GM19463 (cell line): ENCODE data around the gene PDE4B.

Source experiments
- ATAC-seq: cut with Tn5 transposase; IDR thresholded peaks from one replicate; pipeline ENCODE4 v1.9.1; 2021; ENCODE audit warnings: mild to moderate bottlenecking, moderate library complexity; ENCODE audit not compliant: unreplicated experiment

The PDE4B gene

GRCh38 chr1:66172272-66172671, 379.6 kb downstream of the PDE4B start:
- no peak for ATAC-seq

- ATAC-seq, result no peak
These were observed 382.4 kb downstream of the PDE4B start for GRCh38 chr1:66175098-66175497.

GRCh38 chr1:66175581-66175980, 382.9 kb downstream of the PDE4B start:
- ATAC-seq, result no peak

- ATAC-seq, result no peak
These were observed 383.5 kb downstream of the PDE4B start for GRCh38 chr1:66176012-66176715.

- ATAC-seq, result no peak
These were observed 384.1 kb downstream of the PDE4B start for GRCh38 chr1:66176832-66177231.

- ATAC-seq, result no peak
These were observed 384.8 kb downstream of the PDE4B start for GRCh38 chr1:66177510-66177909.

GRCh38 chr1:66182026-66182425, 389.3 kb downstream of the PDE4B start:
- ATAC-seq, result no peak

GRCh38 chr1:66182551-66183178, 390.0 kb downstream of the PDE4B start:
- ATAC-seq, result no peak

- ATAC-seq, result no peak
These were observed 390.7 kb downstream of the PDE4B start for GRCh38 chr1:66183400-66183799.

GRCh38 chr1:66197120-66197519, 404.4 kb downstream of the PDE4B start:
- no peak for ATAC-seq

- no peak for ATAC-seq
These were observed 405.1 kb downstream of the PDE4B start for GRCh38 chr1:66197785-66198184.

- ATAC-seq, result no peak
These were observed 414.0 kb downstream of the PDE4B start for GRCh38 chr1:66206563-66207144.

- no peak for ATAC-seq
These were observed 414.8 kb downstream of the PDE4B start for GRCh38 chr1:66207484-66207883.

- no peak for ATAC-seq
These were observed 415.9 kb downstream of the PDE4B start for GRCh38 chr1:66208632-66209031.

- no peak for ATAC-seq
These were observed 418.0 kb downstream of the PDE4B start for GRCh38 chr1:66210635-66211244.

GRCh38 chr1:66211521-66211920, 418.8 kb downstream of the PDE4B start:
- no peak for ATAC-seq

- no peak for ATAC-seq
These were observed 420.8 kb downstream of the PDE4B start for GRCh38 chr1:66213491-66213890.

- ATAC-seq, result peak; percentile 71
These were observed 422.2 kb downstream of the PDE4B start for GRCh38 chr1:66214901-66215300.

GRCh38 chr1:66217021-66217420, 424.3 kb downstream of the PDE4B start:
- no peak for ATAC-seq

GRCh38 chr1:66217561-66217960, 424.9 kb downstream of the PDE4B start:
- no peak for ATAC-seq

- no peak for ATAC-seq
These were observed 427.8 kb downstream of the PDE4B start for GRCh38 chr1:66220477-66220876.

GRCh38 chr1:66223681-66224080, 431.0 kb downstream of the PDE4B start:
- ATAC-seq, result no peak
